Endothelial cell of umbilical vein (primary cell): ENCODE results near the gene PCGF6. TPM values are rescaled to one million over a fixed set of nuclear protein-coding genes. Genes with fewer than 3 reads are reported as not detected.
A peak's percentile ranks its signal among the peaks of the same experiment; 100 is the strongest.

Experiments used
- BruUV-seq: library from RNA; stranded (reverse); fragments of 400-500 nt; replicated peaks from 2 replicates; lab custom pipeline; 2021; lab: Mats Ljungman, UMichigan
- CTCF ChIA-PET: fragments of 300-600, 350-600 bp; sonication (Branson Sonifier 250); formaldehyde crosslinking; loops from one replicate; lab custom pipeline; 2021; ENCODE audit warnings: antibody characterized with exemption, inconsistent platforms; lab: Charles Lee
- POLR2A ChIA-PET: fragments of 300-600, 350-600 bp; sonication (Branson Sonifier 250); formaldehyde crosslinking; loops from one replicate; lab custom pipeline; 2021; ENCODE audit warnings: antibody characterized with exemption, inconsistent platforms; lab: Charles Lee
- DNase-seq: peaks from one replicate; pipeline ENCODE4 v3.0.0-alpha.2; 2011; ENCODE audit warnings: low read depth, low spot score
- FAIRE-seq: peaks from 2 replicates; lab custom pipeline; 2011; peaks lifted over from hg19 to GRCh38; lab: Jason Lieb, UNC
- H2AFZ ChIP-seq: 2 replicates; pipeline ENCODE4 v1.6.0; 2012; ENCODE audit warnings: low read depth, low read length, control low read depth, inconsistent platforms
- H3K27ac ChIP-seq: 2 replicates; pipeline ENCODE4 v1.5.1; 2011; ENCODE audit warnings: low read depth, mild to moderate bottlenecking, control low read depth, low read length, moderate library complexity; ENCODE audit not compliant: insufficient read depth
- H3K27me3 ChIP-seq, 2 experiments: 2 replicates each; pipeline versions ENCODE4 v1.6.0 to v1.6.1; 2011; ENCODE audit warnings: low read length in 2 of 2, mixed read lengths in 1 of 2; ENCODE audit not compliant: control insufficient read depth in 2 of 2, insufficient read depth in 2 of 2
- H3K36me3 ChIP-seq, 2 experiments: 2 replicates in 1 of 2; 3 replicates in 1 of 2; pipeline ENCODE4 v1.5.1; 2011; ENCODE audit warnings: low read length in 2 of 2, mild to moderate bottlenecking in 1 of 2, moderate library complexity in 1 of 2; ENCODE audit not compliant: control insufficient read depth in 2 of 2, insufficient read depth in 2 of 2; ENCODE audit errors: extremely low read depth in 1 of 2
- H3K4me1 ChIP-seq: 3 replicates; pipeline ENCODE4 v1.5.1; 2011; ENCODE audit warnings: mild to moderate bottlenecking, low read length; ENCODE audit not compliant: control insufficient read depth, insufficient read depth; ENCODE audit errors: extremely low read depth
- H3K4me2 ChIP-seq: 2 replicates; pipeline ENCODE4 v1.6.1; 2011; ENCODE audit warnings: low read length, control low read depth, mixed read lengths; ENCODE audit not compliant: insufficient read depth
- H3K4me3 ChIP-seq, 3 experiments: fragments of 200-600 bp in 1 of 3; sonication (generic), shearing (Covaris generic) in 1 of 3; replicated peaks in 1 of 3; 2 replicates each; pipeline ENCODE4 v1.5.1; 2011 to 2016; ENCODE audit warnings: control low read depth in 3 of 3, low read length in 3 of 3, mild to moderate bottlenecking in 2 of 3, inconsistent platforms in 1 of 3, low read depth in 1 of 3, moderate library complexity in 1 of 3; ENCODE audit not compliant: insufficient read depth in 1 of 3
- H3K79me2 ChIP-seq: 2 replicates; pipeline ENCODE4 v1.6.0; 2012; ENCODE audit warnings: low read length, inconsistent platforms; ENCODE audit not compliant: control insufficient read depth, insufficient read depth
- H3K9ac ChIP-seq: replicated peaks from 2 replicates; pipeline ENCODE3; 2011; ENCODE audit warnings: low read length, control low read depth; ENCODE audit not compliant: insufficient read depth; ENCODE audit errors: extremely low read depth
- H3K9me1 ChIP-seq: replicated peaks from 3 replicates; pipeline ENCODE4 v1.6.0; 2011; ENCODE audit warnings: mild to moderate bottlenecking, low read length; ENCODE audit not compliant: control insufficient read depth, insufficient read depth; ENCODE audit errors: extremely low read depth
- H3K9me3 ChIP-seq: replicated peaks from 2 replicates; pipeline ENCODE4 v1.5.1; 2012; ENCODE audit warnings: low read length, inconsistent platforms; ENCODE audit not compliant: control insufficient read depth, insufficient read depth
- H4K20me1 ChIP-seq: replicated peaks from 2 replicates; pipeline ENCODE3; 2011; ENCODE audit warnings: mild to moderate bottlenecking, low read length; ENCODE audit not compliant: control insufficient read depth, insufficient read depth; ENCODE audit errors: extremely low read depth
- MYC ChIP-seq: IDR thresholded peaks from one replicate; pipeline ENCODE4 v1.6.1; 2011; ENCODE audit warnings: mild to moderate bottlenecking, low read depth, low read length
- POLR2A ChIP-seq: IDR thresholded peaks from 2 replicates; pipeline ENCODE4 v1.6.1; 2012; ENCODE audit warnings: low read depth, mild to moderate bottlenecking, control low read depth, low read length
- POLR2AphosphoS5 ChIP-seq: IDR thresholded peaks from 2 replicates; pipeline ENCODE4 v1.6.1; 2012; ENCODE audit warnings: low read depth, mild to moderate bottlenecking, control low read depth, low read length, moderate library complexity; ENCODE audit not compliant: insufficient read depth
- dilution Hi-C: fragments of 300-500 bp; cut with MboI; formaldehyde crosslinking; loops from one replicate; pipeline ENCODE4 v1.15.0; 2019; ENCODE audit warnings: low sequenced_read_pairs; ENCODE audit not compliant: extremely low pct_ligation_motif_present
- intact Hi-C: fragments of 100-400 bp; cut with micrococcal nuclease; formaldehyde crosslinking; loops from one replicate; pipeline ENCODE4 v1.10.0; 2022
- polyA plus RNA-seq, 4 experiments: library from polyadenylated mRNA; depleted of rRNA in 3 of 4; stranded (reverse) in 3 of 4; unstranded in 1 of 4; fragments of >200 nt; gene quantifications; 2 replicates each; pipeline versions ENCODE4 v1.2.1 to v1.2.3, GENCODE V29; 2011 to 2012; ENCODE audit warnings: missing spikeins in 1 of 4
- total RNA-seq: library from RNA; stranded (reverse); gene quantifications from 2 replicates; pipeline ENCODE4 v1.2.3, GENCODE V29; 2021
- TF ChIP-seq, protein P1 (sequence below): IDR thresholded peaks from 2 replicates; pipeline ENCODE4 v1.6.1; 2011; ENCODE audit not compliant: insufficient read depth, insufficient read length
- TF ChIP-seq, protein P2 (sequence below), 2 donors: IDR thresholded peaks; 1 replicate in 1 of 2; 2 replicates in 1 of 2; pipeline ENCODE4 v1.5.1; 2011; ENCODE audit warnings: low read length in 2 of 2, mild to moderate bottlenecking in 2 of 2, moderate library complexity in 2 of 2, control low read depth in 1 of 2, inconsistent platforms in 1 of 2, low read depth in 1 of 2; ENCODE audit not compliant: insufficient read depth in 1 of 2; ENCODE audit errors: extremely low read depth in 1 of 2

PCGF6 gene
- total and polyA plus RNA-seq, 2 donors (not counting 3 experiments of a cell fraction or from before 2014, with no cell fraction given) = 3.8 to 11.3 TPM

- TF ChIP-seq POLR2A (peak; percentile 81), POLR2AphosphoS5 (peak; percentile 71), MYC (no peak)
- TF ChIP-seq, protein P1, sequence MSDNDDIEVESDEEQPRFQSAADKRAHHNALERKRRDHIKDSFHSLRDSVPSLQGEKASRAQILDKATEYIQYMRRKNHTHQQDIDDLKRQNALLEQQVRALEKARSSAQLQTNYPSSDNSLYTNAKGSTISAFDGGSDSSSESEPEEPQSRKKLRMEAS = peak; percentile 37
- TF ChIP-seq, protein P2, sequence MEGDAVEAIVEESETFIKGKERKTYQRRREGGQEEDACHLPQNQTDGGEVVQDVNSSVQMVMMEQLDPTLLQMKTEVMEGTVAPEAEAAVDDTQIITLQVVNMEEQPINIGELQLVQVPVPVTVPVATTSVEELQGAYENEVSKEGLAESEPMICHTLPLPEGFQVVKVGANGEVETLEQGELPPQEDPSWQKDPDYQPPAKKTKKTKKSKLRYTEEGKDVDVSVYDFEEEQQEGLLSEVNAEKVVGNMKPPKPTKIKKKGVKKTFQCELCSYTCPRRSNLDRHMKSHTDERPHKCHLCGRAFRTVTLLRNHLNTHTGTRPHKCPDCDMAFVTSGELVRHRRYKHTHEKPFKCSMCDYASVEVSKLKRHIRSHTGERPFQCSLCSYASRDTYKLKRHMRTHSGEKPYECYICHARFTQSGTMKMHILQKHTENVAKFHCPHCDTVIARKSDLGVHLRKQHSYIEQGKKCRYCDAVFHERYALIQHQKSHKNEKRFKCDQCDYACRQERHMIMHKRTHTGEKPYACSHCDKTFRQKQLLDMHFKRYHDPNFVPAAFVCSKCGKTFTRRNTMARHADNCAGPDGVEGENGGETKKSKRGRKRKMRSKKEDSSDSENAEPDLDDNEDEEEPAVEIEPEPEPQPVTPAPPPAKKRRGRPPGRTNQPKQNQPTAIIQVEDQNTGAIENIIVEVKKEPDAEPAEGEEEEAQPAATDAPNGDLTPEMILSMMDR (IDR thresholded peaks at IDR 0.05; ENCODE audit: extremely low read depth in 1 of 2, insufficient read depth in 1 of 2, low read depth in 1 of 2, low read length in 2 of 2) = no peak
- POLR2A ChIA-PET = interaction anchor here (0.7 kb wide), 1 partner anchor 307 kb away, joined by 3 read pairs; no protein-coding TSS in a partner anchor
- dilution Hi-C loops = no loop called here
These were observed 17.0 kb upstream of the PCGF6 start, which contains the start of gene TAF5 for GRCh38 chr10:103367782-103368518. Gene TAF5 (plus strand): TSS chr10:103367976. CDS start chr10:103367990, 14 bp downstream.

More at GRCh38 chr10:103367782-103368518, 17.0 kb upstream of the PCGF6 start, which contains the start of gene TAF5:
- intact Hi-C loops = loop anchor here (1.0 kb wide), 2 partner anchors 17 to 28 kb away; partner anchors contain the start of genes ATP5MK, PCGF6 and PDCD11
- CTCF ChIA-PET = interaction anchor here (1.0 to 1.8 kb wide), 4 partner anchors 14 to 123 kb away, joined by 3 to 5 read pairs (median 4); no protein-coding TSS in a partner anchor
- peak; percentile 94 for FAIRE-seq
- Histone ChIP-seq H3K9me1 (no peaks in the 10 kb centered on the region), H3K27ac (no peak within 1 kb of the TSS), H2AFZ (peak within 1 kb of the TSS; percentile 90), H4K20me1 (no peaks in the 10 kb centered on the region), H3K27me3 (no peaks in the 10 kb centered on the region), H3K9ac (peak within 1 kb of the TSS; percentile 56), H3K79me2 (peaks cover 3% of the 10 kb centered on the region), H3K36me3 (no peaks in the 10 kb centered on the region), H3K4me2 (peak within 1 kb of the TSS; percentile 92), H3K4me3 (peak within 1 kb of the TSS; percentile 90 to 97 (median 91)), H3K9me3 (no peaks in the 10 kb centered on the region), H3K4me1 (peaks cover 8% of the 10 kb centered on the region)
- no TSS peak for BruUV-seq
- peak; percentile 96 for DNase-seq
